Type B pancreatic cell (in vitro differentiated cells): Measurements from ENCODE around the gene KCND2. TPM values are rescaled to one million over a fixed set of nuclear protein-coding genes. Genes with fewer than 3 reads are reported as not detected.

ENCODE experiments used
- DNase-seq: peaks from one replicate; pipeline ENCODE4 v3.0.0; 2021; ENCODE audit warnings: mixed read lengths; ENCODE audit not compliant: unreplicated experiment; ENCODE audit errors: extremely low spot score
- H3K27ac Mint-ChIP-seq: 2 replicates; pipeline ENCODE4 v1.8.0; 2021; ENCODE audit warnings: mild to moderate bottlenecking, mixed read lengths
- H3K27me3 Mint-ChIP-seq: 2 replicates; pipeline ENCODE4 v1.8.0; 2021; ENCODE audit warnings: mixed read lengths
- H3K36me3 Mint-ChIP-seq: 2 replicates; pipeline ENCODE4 v1.8.0; 2021; ENCODE audit warnings: mixed read lengths
- H3K4me1 Mint-ChIP-seq: one replicate; pipeline ENCODE4 v1.8.0; 2021; ENCODE audit warnings: mixed read lengths; ENCODE audit not compliant: unreplicated experiment
- H3K4me3 Mint-ChIP-seq: 2 replicates; pipeline ENCODE4 v1.8.0; 2021; ENCODE audit warnings: mild to moderate bottlenecking, mixed read lengths
- H3K9me3 Mint-ChIP-seq: 2 replicates; pipeline ENCODE4 v1.8.0; 2021; ENCODE audit warnings: mixed read lengths
- CTCF ChIP-seq: fragments of 200-600 bp; sonication (generic); conservative IDR thresholded peaks from 2 replicates; pipeline ENCODE4 v1.5.0; 2021; ENCODE audit warnings: antibody characterized with exemption, mild to moderate bottlenecking
- total RNA-seq: library from RNA; stranded (reverse); gene quantifications from 2 replicates; pipeline ENCODE4 v1.2.1, GENCODE V29; 2021; ENCODE audit warnings: low replicate concordance

Gene KCND2
- total RNA-seq, 1 donor from 2014 or later, result 3.2 TPM

- H3K27me3 Mint-ChIP-seq, result no peaks in the 10 kb centered on the region
- H3K4me3 Mint-ChIP-seq, result no peak overlapping the region
- H3K36me3 Mint-ChIP-seq, result no peaks in the 10 kb centered on the region
- TF ChIP-seq CTCF, result no peak
- peaks cover 4% of the 10 kb centered on the region for H3K4me1 Mint-ChIP-seq
- no peak overlapping the region for H3K27ac Mint-ChIP-seq
- DNase-seq, result no peak
- no peaks in the 10 kb centered on the region for H3K9me3 Mint-ChIP-seq
Measured at GRCh38 chr7:120529736-120530135, 256.8 kb downstream of the KCND2 start.

GRCh38 chr7:120538335-120538734, 265.4 kb downstream of the KCND2 start:
- no peak for TF ChIP-seq CTCF
- no peaks in the 10 kb centered on the region for H3K9me3 Mint-ChIP-seq
- no peak for DNase-seq
- no peak overlapping the region for H3K27ac Mint-ChIP-seq
- H3K36me3 Mint-ChIP-seq, result no peaks in the 10 kb centered on the region
- no peaks in the 10 kb centered on the region for H3K27me3 Mint-ChIP-seq
- H3K4me3 Mint-ChIP-seq, result no peak overlapping the region
- H3K4me1 Mint-ChIP-seq, result no peaks in the 10 kb centered on the region

DNA sequence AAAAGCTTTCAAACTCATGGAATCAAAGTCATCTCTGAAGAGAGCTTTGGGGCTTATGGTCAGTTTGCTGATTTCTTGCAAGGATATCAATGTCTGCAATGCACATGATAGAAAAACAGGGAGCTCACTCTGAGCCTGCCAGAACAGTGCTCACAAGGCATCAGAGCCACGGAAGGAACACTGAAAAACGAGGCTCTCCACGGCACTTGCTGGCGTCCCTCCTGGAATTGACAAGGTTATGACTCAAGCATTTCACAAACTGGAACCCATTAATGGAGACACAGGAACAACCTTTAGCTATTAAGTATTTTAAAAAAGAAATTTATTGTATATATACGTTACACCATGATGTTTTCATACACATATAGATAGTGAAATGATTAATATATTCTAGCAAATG, 266.3 kb downstream of the KCND2 start:
- Mint-ChIP-seq H3K27me3 (no peaks in the 10 kb centered on the region), H3K36me3 (no peaks in the 10 kb centered on the region), H3K4me3 (no peak overlapping the region), H3K4me1 (no peaks in the 10 kb centered on the region), H3K9me3 (no peaks in the 10 kb centered on the region), H3K27ac (no peak overlapping the region)
- no peak for DNase-seq
- no peak for TF ChIP-seq CTCF

- H3K9me3 Mint-ChIP-seq, result no peaks in the 10 kb centered on the region
- peaks cover 4% of the 10 kb centered on the region for H3K27me3 Mint-ChIP-seq
- no peak for TF ChIP-seq CTCF
- DNase-seq, result no peak
- H3K4me1 Mint-ChIP-seq, result peaks cover 9% of the 10 kb centered on the region
- no peak overlapping the region for H3K27ac Mint-ChIP-seq
- H3K36me3 Mint-ChIP-seq, result no peaks in the 10 kb centered on the region
- H3K4me3 Mint-ChIP-seq, result no peak overlapping the region
Measured at GRCh38 chr7:120547605-120548004, 274.6 kb downstream of the KCND2 start.

DNA sequence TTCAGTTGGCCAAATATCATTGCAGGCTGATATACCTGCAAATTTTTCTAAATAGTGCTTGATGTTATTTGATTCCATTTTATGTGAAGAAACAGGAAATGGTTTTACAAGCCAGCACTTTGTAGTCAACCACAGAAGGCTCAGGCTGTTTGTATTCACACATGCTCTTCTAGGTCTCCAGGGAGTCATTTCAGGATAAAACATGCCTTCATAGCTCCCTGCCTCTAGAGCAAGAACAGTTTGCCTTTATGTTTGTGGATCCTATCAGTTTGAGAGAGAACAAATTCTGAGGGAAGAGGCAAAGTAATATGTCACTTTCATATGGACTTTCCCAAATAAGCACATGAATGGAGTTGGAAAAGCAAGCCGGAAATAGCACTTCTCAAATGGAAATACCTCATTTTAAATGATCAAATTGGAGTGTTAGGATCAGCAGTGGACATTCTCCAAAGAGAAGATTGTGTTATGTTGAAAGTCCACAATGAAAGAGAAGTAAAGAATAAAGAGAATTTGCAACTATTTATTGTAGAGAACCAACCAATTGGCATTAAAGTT, 277.6 kb downstream of the KCND2 start:
- no peak for DNase-seq
- TF ChIP-seq CTCF, result no peak
- H3K36me3 Mint-ChIP-seq, result no peaks in the 10 kb centered on the region
- H3K4me3 Mint-ChIP-seq, result no peak overlapping the region
- no peaks in the 10 kb centered on the region for H3K9me3 Mint-ChIP-seq
- peaks cover 7% of the 10 kb centered on the region for H3K27me3 Mint-ChIP-seq
- peaks cover 12% of the 10 kb centered on the region for H3K4me1 Mint-ChIP-seq
- no peak overlapping the region for H3K27ac Mint-ChIP-seq

GRCh38 chr7:120553491-120553890, 280.5 kb downstream of the KCND2 start:
- no peak for TF ChIP-seq CTCF
- H3K4me1 Mint-ChIP-seq, result peaks cover 12% of the 10 kb centered on the region
- H3K4me3 Mint-ChIP-seq, result no peak overlapping the region
- no peaks in the 10 kb centered on the region for H3K9me3 Mint-ChIP-seq
- H3K36me3 Mint-ChIP-seq, result no peaks in the 10 kb centered on the region
- DNase-seq, result no peak
- H3K27me3 Mint-ChIP-seq, result peaks cover 3% of the 10 kb centered on the region
- H3K27ac Mint-ChIP-seq, result no peak overlapping the region
